HG03108 (cell line): Measurements from ENCODE around the gene NUTF2.
"Not testable (repeated sequence)": the region's sequence is repeated elsewhere in the genome, so short reads cannot be mapped to it uniquely, and the experiment has no call there.

Experiments
- ATAC-seq: cut with Tn5 transposase; IDR thresholded peaks from one replicate; pipeline ENCODE4 v1.9.1; 2021; ENCODE audit warnings: moderate library complexity; ENCODE audit not compliant: unreplicated experiment

NUTF2 gene

GRCh38 chr16:67837190-67837589 lies 9.5 kb upstream of the NUTF2 start:
- not testable (repeated sequence) for ATAC-seq

GRCh38 chr16:67837811-67838210 lies 8.9 kb upstream of the NUTF2 start:
- ATAC-seq, result no peak

- ATAC-seq, result no peak
Measured at GRCh38 chr16:67841198-67841815, 5.4 kb upstream of the NUTF2 start.

- ATAC-seq, result peak; percentile 35
Measured at GRCh38 chr16:67841816-67842508, 4.8 kb upstream of the NUTF2 start, which contains the start of gene THAP11. Gene THAP11 (plus strand): TSS chr16:67842320. CDS start chr16:67842555, 235 bp downstream.

- peak; percentile 5 for ATAC-seq
Measured at GRCh38 chr16:67842509-67843342, 4.0 kb upstream of the NUTF2 start.

- ATAC-seq, result no peak
Measured at GRCh38 chr16:67843343-67843765, 3.4 kb upstream of the NUTF2 start.

GRCh38 chr16:67844497-67844896 lies 2.2 kb upstream of the NUTF2 start:
- ATAC-seq, result no peak

GRCh38 chr16:67845291-67846062 lies 1.3 kb upstream of the NUTF2 start:
- ATAC-seq, result no peak

GRCh38 chr16:67846063-67846319 lies 742 bp upstream of the NUTF2 start:
- no peak for ATAC-seq

- ATAC-seq, result peak; percentile 26
Measured at GRCh38 chr16:67847064-67847861, 530 bp downstream of the NUTF2 start, which contains the start of gene CENPT. Gene CENPT (minus strand): TSS chr16:67847693. CDS start chr16:67833859, 13,834 bp downstream.

- no peak for ATAC-seq
Measured at GRCh38 chr16:67848118-67848517, 1.4 kb downstream of the NUTF2 start.

GRCh38 chr16:67853670-67854069 lies 6.9 kb downstream of the NUTF2 start:
- no peak for ATAC-seq

GRCh38 chr16:67855789-67856188 lies 9.1 kb downstream of the NUTF2 start:
- no peak for ATAC-seq

- ATAC-seq, result no peak
Measured at GRCh38 chr16:67856927-67857546, 10.3 kb downstream of the NUTF2 start.

- ATAC-seq, result no peak
Measured at GRCh38 chr16:67857547-67858233, 11.0 kb downstream of the NUTF2 start.

- ATAC-seq, result no peak
Measured at GRCh38 chr16:67858500-67858899, 11.8 kb downstream of the NUTF2 start.

- ATAC-seq, result no peak
Measured at GRCh38 chr16:67860589-67861398, 14.1 kb downstream of the NUTF2 start.

GRCh38 chr16:67861877-67862276 lies 15.1 kb downstream of the NUTF2 start:
- no peak for ATAC-seq
